ENCODE data around the gene NRP2. TPM values are rescaled to one million over a fixed set of nuclear protein-coding genes. Genes with fewer than 3 reads are reported as not detected.

NRP2 gene
- total and polyA plus RNA-seq, 4 donors = 3.8 to 17.7 (median 12.2) TPM

DNA sequence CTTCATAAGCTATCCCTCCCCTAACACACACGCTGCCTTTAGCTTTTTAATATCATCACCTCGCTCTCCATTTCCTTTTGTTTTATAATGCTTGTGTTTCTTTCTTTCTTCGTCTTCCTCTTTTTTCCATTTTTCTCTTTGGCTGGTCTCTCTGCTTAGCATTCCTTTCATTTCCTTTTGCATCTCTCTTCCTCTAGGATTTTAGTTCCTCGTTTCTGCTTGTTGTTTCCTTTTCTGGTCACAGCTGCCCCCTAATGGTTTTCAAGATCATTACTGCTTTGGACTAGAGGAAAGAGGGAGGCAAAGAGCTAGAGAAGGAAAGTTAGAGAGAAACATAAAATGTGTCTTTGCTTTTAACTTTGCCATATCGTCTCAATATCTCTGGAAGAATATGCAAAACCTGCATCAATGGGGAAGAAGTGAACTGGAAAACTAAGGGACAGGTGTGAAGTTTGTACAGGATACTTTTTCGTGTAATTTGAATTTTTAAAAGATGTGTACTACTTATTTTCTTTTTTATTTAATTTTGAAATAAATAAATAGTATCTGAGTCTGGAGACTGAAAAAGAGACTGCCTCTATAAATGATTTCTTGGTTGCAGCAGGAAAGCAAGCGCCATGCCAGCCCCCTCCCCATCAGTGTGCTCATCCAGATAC is 6.3 kb upstream of the NRP2 start:
- Histone ChIP-seq H3K4me1 (ENCODE audit: control insufficient read depth in 4 of 4, insufficient read depth in 4 of 4, low read length in 3 of 4) (peaks cover 0 to 5% (median 0%) of the 10 kb centered on the region in 4 donors), H3K27ac (ENCODE audit: low read depth in 1 of 2, low read length in 2 of 2) (no peak overlapping the region), H3K9ac (ENCODE audit: low read depth in 1 of 2, low read length in 2 of 2) (no peak overlapping the region), H3K4me3 (ENCODE audit: low read depth in 1 of 3, low read length in 3 of 3) (peak overlapping the region in 1 of 3 donors; percentile 9), H3K9me3 (ENCODE audit: control insufficient read depth in 4 of 4, low read length in 3 of 4) (no peaks in the 10 kb centered on the region), H3K36me3 (ENCODE audit: control insufficient read depth in 4 of 4, insufficient read depth in 3 of 4, low read depth in 1 of 4, low read length in 3 of 4) (no peaks in the 10 kb centered on the region), H3K27me3 (ENCODE audit: control insufficient read depth in 4 of 4, insufficient read depth in 4 of 4, low read length in 3 of 4) (no peaks in the 10 kb centered on the region)
- TF ChIP-seq FOXA2 (IDR thresholded peaks at IDR 0.05) (no peak), RAD21 (IDR thresholded peaks at IDR 0.05) (peak; percentile 97 to 98)
- TF ChIP-seq, protein P1, sequence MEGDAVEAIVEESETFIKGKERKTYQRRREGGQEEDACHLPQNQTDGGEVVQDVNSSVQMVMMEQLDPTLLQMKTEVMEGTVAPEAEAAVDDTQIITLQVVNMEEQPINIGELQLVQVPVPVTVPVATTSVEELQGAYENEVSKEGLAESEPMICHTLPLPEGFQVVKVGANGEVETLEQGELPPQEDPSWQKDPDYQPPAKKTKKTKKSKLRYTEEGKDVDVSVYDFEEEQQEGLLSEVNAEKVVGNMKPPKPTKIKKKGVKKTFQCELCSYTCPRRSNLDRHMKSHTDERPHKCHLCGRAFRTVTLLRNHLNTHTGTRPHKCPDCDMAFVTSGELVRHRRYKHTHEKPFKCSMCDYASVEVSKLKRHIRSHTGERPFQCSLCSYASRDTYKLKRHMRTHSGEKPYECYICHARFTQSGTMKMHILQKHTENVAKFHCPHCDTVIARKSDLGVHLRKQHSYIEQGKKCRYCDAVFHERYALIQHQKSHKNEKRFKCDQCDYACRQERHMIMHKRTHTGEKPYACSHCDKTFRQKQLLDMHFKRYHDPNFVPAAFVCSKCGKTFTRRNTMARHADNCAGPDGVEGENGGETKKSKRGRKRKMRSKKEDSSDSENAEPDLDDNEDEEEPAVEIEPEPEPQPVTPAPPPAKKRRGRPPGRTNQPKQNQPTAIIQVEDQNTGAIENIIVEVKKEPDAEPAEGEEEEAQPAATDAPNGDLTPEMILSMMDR (IDR thresholded peaks at IDR 0.05; ENCODE audit: low read depth, low read length, missing input control) = peak; percentile 74
- no peak for DNase-seq (ENCODE audit: low spot score)
- WGBS = 37% methylated on average over 7 of the region's 7 CpGs

- H3K9me3 ChIP-seq (ENCODE audit: control insufficient read depth in 4 of 4, low read length in 3 of 4) = no peaks in the 10 kb centered on the region
- H3K36me3 ChIP-seq (ENCODE audit: control insufficient read depth in 4 of 4, insufficient read depth in 3 of 4, low read depth in 1 of 4, low read length in 3 of 4) = no peaks in the 10 kb centered on the region
- H3K4me3 ChIP-seq (ENCODE audit: low read depth in 1 of 3, low read length in 3 of 3) = no peak overlapping the region
- H3K27ac ChIP-seq (ENCODE audit: low read depth in 1 of 2, low read length in 2 of 2) = no peak overlapping the region
- TF ChIP-seq, protein P2, sequence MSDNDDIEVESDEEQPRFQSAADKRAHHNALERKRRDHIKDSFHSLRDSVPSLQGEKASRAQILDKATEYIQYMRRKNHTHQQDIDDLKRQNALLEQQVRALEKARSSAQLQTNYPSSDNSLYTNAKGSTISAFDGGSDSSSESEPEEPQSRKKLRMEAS (IDR thresholded peaks at IDR 0.05) = no peak
- TF ChIP-seq NR2F2 (IDR thresholded peaks at IDR 0.05) (no peak), SP1 (IDR thresholded peaks at IDR 0.05) (no peak), JUND (IDR thresholded peaks at IDR 0.05) (no peak), RAD21 (IDR thresholded peaks at IDR 0.05) (no peak)
- H3K27me3 ChIP-seq (ENCODE audit: control insufficient read depth in 4 of 4, insufficient read depth in 4 of 4, low read length in 3 of 4) = peaks cover 0 to 2% (median 0%) of the 10 kb centered on the region in 4 donors
- peaks cover 4 to 16% (median 11%) of the 10 kb centered on the region in 4 donors for H3K4me1 ChIP-seq (ENCODE audit: control insufficient read depth in 4 of 4, insufficient read depth in 4 of 4, low read length in 3 of 4)
- 61% methylated on average over 9 of the region's 9 CpGs for WGBS
- DNase-seq (ENCODE audit: low spot score) = no peak
- no peak overlapping the region for H3K9ac ChIP-seq (ENCODE audit: low read depth in 1 of 2, low read length in 2 of 2)
Measured at GRCh38 chr2:205678541-205679142, 3.7 kb upstream of the NRP2 start.

DNA sequence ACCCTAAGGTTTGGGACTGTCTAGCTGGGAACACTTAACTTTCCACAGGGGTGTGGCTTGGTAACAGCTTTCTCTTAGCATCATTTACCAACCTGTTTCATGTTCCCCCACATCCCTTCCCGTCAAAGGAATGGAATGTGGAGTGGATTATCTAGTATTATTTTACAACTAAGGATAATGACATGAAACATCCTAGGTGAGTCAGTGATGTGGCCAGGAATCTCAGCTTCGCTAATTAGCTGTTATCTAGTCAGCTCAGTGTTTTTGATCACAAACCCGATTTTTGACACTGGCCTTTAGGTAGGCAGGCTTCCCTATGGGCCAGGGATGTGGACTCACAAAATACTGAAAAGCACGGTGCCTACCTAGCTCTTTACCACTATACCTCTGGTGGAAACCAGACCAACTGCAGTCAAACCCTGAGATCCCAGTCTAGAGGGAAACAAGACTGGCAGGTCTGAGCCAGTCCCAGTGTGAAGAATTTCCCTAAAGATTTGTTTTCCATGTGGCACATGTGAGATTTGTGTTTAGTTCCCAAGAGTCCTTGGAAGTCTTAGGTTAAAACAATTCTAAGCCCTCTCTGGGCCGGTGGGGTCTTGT is 2.8 kb upstream of the NRP2 start:
- TF ChIP-seq SP1 (IDR thresholded peaks at IDR 0.05) (no peak), NR2F2 (IDR thresholded peaks at IDR 0.05) (no peak), ATF3 (IDR thresholded peaks at IDR 0.05) (no peak), GABPA (IDR thresholded peaks at IDR 0.05 in 1 of 2, conservative IDR thresholded peaks at IDR 0.05 in 1 of 2) (no peak), RXRA (IDR thresholded peaks at IDR 0.05) (no peak), JUND (IDR thresholded peaks at IDR 0.05) (no peak)
- TF ChIP-seq, protein P3, sequence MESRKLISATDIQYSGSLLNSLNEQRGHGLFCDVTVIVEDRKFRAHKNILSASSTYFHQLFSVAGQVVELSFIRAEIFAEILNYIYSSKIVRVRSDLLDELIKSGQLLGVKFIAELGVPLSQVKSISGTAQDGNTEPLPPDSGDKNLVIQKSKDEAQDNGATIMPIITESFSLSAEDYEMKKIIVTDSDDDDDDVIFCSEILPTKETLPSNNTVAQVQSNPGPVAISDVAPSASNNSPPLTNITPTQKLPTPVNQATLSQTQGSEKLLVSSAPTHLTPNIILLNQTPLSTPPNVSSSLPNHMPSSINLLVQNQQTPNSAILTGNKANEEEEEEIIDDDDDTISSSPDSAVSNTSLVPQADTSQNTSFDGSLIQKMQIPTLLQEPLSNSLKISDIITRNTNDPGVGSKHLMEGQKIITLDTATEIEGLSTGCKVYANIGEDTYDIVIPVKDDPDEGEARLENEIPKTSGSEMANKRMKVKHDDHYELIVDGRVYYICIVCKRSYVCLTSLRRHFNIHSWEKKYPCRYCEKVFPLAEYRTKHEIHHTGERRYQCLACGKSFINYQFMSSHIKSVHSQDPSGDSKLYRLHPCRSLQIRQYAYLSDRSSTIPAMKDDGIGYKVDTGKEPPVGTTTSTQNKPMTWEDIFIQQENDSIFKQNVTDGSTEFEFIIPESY (IDR thresholded peaks at IDR 0.05) = no peak
- Histone ChIP-seq H3K27me3 (ENCODE audit: control insufficient read depth in 4 of 4, insufficient read depth in 4 of 4, low read length in 3 of 4) (peaks cover 0 to 2% (median 0%) of the 10 kb centered on the region in 4 donors), H3K9me3 (ENCODE audit: control insufficient read depth in 4 of 4, low read length in 3 of 4) (no peaks in the 10 kb centered on the region), H3K4me3 (ENCODE audit: low read depth in 1 of 3, low read length in 3 of 3) (no peak overlapping the region), H3K9ac (ENCODE audit: low read depth in 1 of 2, low read length in 2 of 2) (no peak overlapping the region), H3K4me1 (ENCODE audit: control insufficient read depth in 4 of 4, insufficient read depth in 4 of 4, low read length in 3 of 4) (peaks cover 4 to 16% (median 11%) of the 10 kb centered on the region in 4 donors), H3K27ac (ENCODE audit: low read depth in 1 of 2, low read length in 2 of 2) (no peak overlapping the region), H3K36me3 (ENCODE audit: control insufficient read depth in 4 of 4, insufficient read depth in 3 of 4, low read depth in 1 of 4, low read length in 3 of 4) (no peaks in the 10 kb centered on the region)
- 72% methylated on average over 5 of the region's 5 CpGs for WGBS
- no peak for DNase-seq (ENCODE audit: low spot score)
